Testis (tissue), 3 donors: Measurements from ENCODE around the gene TGOLN2. TPM values are rescaled to one million over a fixed set of nuclear protein-coding genes. Genes with fewer than 3 reads are reported as not detected.
A peak's percentile ranks its signal among the peaks of the same experiment; 100 is the strongest.

Experiments used
- DNase-seq: peaks from one replicate; pipeline ENCODE4 v3.0.0-alpha.2; 2019
- H3K27ac ChIP-seq, 2 donors: fragments of 200-600 bp; sonication (generic); one replicate each; pipeline ENCODE4 v1.5.1; 2019
- H3K27me3 ChIP-seq: fragments of 200-600 bp; sonication (generic); one replicate; pipeline ENCODE4 v1.5.1; 2019
- H3K36me3 ChIP-seq: fragments of 200-600 bp; sonication (generic); one replicate; pipeline ENCODE4 v1.5.1; 2017; ENCODE audit warnings: low read depth; ENCODE audit errors: missing control alignments
- H3K4me1 ChIP-seq: fragments of 200-600 bp; sonication (generic); one replicate; pipeline ENCODE4 v1.5.1; 2019
- H3K4me3 ChIP-seq, 2 donors: fragments of 200-600 bp; sonication (generic); one replicate each; pipeline ENCODE4 v1.5.1; 2017 to 2019
- H3K9me3 ChIP-seq: fragments of 200-600 bp; sonication (generic); one replicate; pipeline ENCODE4 v1.5.1; 2017
- POLR2A ChIP-seq: fragments of 450-650 bp; IDR thresholded peaks from one replicate; pipeline ENCODE4 v1.6.1; 2017; ENCODE audit warnings: antibody characterized with exemption, mild to moderate bottlenecking, moderate library complexity
- WGBS, 2 donors: methylation state at CpG; one replicate each; pipeline ENCODE4 v1.1.5; 2018; 5-methylcytosine and 5-hydroxymethylcytosine counted together
- intact Hi-C: fragments of 100-400 bp; cut with DNase I; formaldehyde crosslinking; loops from one replicate; pipeline ENCODE4 v1.15.1; 2023; ENCODE audit warnings: low total_unique reads
- polyA plus RNA-seq: library from polyadenylated mRNA; stranded (reverse); fragments of 350-450 nt; fragmentation: Illumina TruSeq; extraction: RNeasy Lipid Tissue Mini Kit (QIAGEN cat#74804); gene quantifications from one replicate; pipeline ENCODE4 v1.2.3, GENCODE V29; 2014; ENCODE audit warnings: low read depth, low replicate concordance; ENCODE audit not compliant: insufficient read depth
- total RNA-seq, 2 donors: library from RNA; depleted of rRNA; stranded (reverse); fragments of >200 nt; gene quantifications; one replicate each; pipeline ENCODE4 v1.2.3, GENCODE V29; 2016
- TF ChIP-seq, protein P1 (sequence below), 3 experiments: fragments of 450-650 bp in 2 of 3; fragments of 200-600 bp in 1 of 3; sonication (generic) in 1 of 3; IDR thresholded peaks; one replicate each; pipeline ENCODE4 v1.5.1; 2016 to 2019; ENCODE audit warnings: antibody characterized with exemption in 3 of 3, mild to moderate bottlenecking in 2 of 3, moderate library complexity in 1 of 3

The TGOLN2 gene
- total and polyA plus RNA-seq, 3 donors from 2014 or later: 80.6 to 143 (median 115) TPM

DNA sequence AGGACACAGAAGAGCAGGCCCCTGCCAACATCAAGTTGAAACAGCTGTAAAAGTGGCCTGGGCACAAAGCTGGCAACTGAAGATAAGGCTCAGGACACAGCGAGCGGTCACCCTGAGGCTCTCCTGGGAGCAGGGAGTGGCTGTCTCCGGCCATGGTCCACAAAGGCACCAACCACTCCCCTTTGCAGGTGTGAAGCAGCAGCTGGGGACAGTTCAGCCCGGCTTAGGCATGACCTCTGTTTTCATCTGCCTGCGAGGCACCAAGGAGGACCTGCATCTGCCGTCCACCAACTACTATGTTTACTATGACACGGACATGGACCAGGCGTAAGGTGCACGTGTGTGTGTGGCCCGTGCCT is 12.9 kb downstream of the TGOLN2 start:
- intact Hi-C loops: no loop called here
- H3K36me3 ChIP-seq: no peaks in the 10 kb centered on the region
- 85 to 93% methylated on average over 3 to 10 of the region's 10 CpGs for WGBS, 2 donors

DNA sequence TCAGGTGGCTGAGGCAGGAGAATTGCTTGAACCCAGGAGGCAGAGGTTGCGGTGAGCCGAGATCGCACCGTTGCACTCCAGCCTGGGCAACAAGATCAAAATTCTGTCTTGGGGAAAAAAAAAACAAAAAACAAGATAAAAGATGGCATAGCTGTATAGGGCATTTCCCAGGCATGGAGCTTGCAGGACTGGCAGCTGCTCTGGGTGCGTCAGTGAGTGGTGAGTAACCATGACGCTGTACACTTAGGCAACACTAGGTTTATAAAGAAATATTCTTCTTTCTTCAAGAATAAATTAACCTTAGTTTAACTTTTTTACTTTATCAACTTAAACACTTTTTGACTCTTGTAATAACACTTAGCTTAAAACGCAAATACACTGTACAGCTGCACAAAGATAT is 15.4 kb downstream of the TGOLN2 start:
- Histone ChIP-seq H3K36me3 (no peaks in the 10 kb centered on the region), H3K27me3 (no peaks in the 10 kb centered on the region), H3K9me3 (no peaks in the 10 kb centered on the region), H3K4me3 (no peak overlapping the region), H3K4me1 (peaks cover 21% of the 10 kb centered on the region), H3K27ac (no peak overlapping the region)
- DNase-seq: no peak
- 90% methylated on average over 7 of the region's 7 CpGs for WGBS, 2 donors
- no peak for TF ChIP-seq POLR2A
- TF ChIP-seq, protein P1, sequence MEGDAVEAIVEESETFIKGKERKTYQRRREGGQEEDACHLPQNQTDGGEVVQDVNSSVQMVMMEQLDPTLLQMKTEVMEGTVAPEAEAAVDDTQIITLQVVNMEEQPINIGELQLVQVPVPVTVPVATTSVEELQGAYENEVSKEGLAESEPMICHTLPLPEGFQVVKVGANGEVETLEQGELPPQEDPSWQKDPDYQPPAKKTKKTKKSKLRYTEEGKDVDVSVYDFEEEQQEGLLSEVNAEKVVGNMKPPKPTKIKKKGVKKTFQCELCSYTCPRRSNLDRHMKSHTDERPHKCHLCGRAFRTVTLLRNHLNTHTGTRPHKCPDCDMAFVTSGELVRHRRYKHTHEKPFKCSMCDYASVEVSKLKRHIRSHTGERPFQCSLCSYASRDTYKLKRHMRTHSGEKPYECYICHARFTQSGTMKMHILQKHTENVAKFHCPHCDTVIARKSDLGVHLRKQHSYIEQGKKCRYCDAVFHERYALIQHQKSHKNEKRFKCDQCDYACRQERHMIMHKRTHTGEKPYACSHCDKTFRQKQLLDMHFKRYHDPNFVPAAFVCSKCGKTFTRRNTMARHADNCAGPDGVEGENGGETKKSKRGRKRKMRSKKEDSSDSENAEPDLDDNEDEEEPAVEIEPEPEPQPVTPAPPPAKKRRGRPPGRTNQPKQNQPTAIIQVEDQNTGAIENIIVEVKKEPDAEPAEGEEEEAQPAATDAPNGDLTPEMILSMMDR (IDR thresholded peaks at IDR 0.05): no peak
- intact Hi-C loops: no loop called here

More for the DNA sequence above, 12.9 kb downstream of the TGOLN2 start:
- Histone ChIP-seq H3K27ac (no peak overlapping the region), H3K4me1 (peaks cover 7% of the 10 kb centered on the region), H3K9me3 (no peaks in the 10 kb centered on the region), H3K4me3 (no peak overlapping the region), H3K27me3 (no peaks in the 10 kb centered on the region)
- DNase-seq: no peak
- TF ChIP-seq POLR2A: no peak
- TF ChIP-seq, protein P1 (IDR thresholded peaks at IDR 0.05): no peak

DNA sequence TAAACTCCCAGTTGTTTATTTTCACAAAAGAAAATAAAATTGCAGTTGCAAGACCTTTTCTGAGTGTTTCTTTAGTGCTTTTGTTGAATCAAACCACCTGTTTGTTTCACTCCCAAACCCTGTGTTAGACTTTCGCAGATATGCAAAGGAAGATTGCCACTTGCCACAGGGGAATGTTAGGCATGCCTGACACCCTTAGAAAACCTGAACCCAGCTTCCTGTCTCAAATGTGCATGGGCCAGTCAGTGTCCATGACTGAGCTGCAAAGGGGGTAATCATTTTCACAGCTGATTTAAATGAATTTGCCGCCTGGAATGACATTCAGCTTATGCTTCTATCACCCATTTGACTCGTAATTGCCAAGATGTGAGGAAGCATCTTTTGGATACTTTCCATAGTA is 17.5 kb downstream of the TGOLN2 start:
- Histone ChIP-seq H3K27ac (no peak overlapping the region), H3K27me3 (no peaks in the 10 kb centered on the region), H3K4me1 (peaks cover 21% of the 10 kb centered on the region), H3K4me3 (no peak overlapping the region), H3K9me3 (no peaks in the 10 kb centered on the region), H3K36me3 (no peaks in the 10 kb centered on the region)
- DNase-seq: no peak
- WGBS, 2 donors: 57 to 76% methylated on average over 3 of the region's 3 CpGs
- TF ChIP-seq POLR2A: no peak
- TF ChIP-seq, protein P1 (IDR thresholded peaks at IDR 0.05): no peak
- intact Hi-C loops: no loop called here

DNA sequence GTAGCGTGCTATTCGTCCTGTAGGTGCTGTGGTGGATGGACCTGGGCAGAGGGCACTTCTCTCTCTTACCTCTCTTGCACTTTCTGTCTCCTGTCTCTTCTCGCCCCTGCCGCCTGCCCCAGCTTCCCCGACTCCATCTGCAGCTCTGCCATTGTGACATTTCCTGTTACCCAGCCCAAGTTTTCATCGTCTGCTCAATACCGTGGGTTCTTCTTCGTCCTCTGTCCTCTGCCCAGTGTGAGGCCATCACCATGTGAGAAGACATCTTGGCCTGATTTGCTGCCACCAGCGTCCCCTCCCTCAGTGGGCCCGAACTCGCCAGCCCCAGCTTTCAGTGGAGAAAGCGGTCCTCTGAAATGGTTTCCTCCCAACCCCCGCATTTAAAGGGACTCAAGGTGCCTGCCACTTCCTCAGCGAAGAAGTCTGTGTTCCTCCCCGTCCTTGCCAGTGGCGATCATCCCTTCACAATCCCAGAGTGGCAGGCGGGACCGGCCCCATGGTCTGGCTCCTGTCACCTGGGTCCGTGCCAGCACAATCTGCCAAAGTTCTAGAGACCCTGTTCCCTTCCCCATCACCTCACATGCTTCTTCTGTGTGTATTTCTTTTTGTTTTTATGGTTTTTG is 18.0 kb downstream of the TGOLN2 start:
- H3K4me1 ChIP-seq: peaks cover 21% of the 10 kb centered on the region
- no peaks in the 10 kb centered on the region for H3K27me3 ChIP-seq
- TF ChIP-seq, protein P1 (IDR thresholded peaks at IDR 0.05): no peak
- TF ChIP-seq POLR2A: no peak
- WGBS, 2 donors: 53 to 69% methylated on average over 19 of the region's 19 CpGs
- intact Hi-C loops: no loop called here
- DNase-seq: no peak
- H3K4me3 ChIP-seq: no peak overlapping the region
- no peaks in the 10 kb centered on the region for H3K36me3 ChIP-seq
- no peak overlapping the region for H3K27ac ChIP-seq
- no peaks in the 10 kb centered on the region for H3K9me3 ChIP-seq

DNA sequence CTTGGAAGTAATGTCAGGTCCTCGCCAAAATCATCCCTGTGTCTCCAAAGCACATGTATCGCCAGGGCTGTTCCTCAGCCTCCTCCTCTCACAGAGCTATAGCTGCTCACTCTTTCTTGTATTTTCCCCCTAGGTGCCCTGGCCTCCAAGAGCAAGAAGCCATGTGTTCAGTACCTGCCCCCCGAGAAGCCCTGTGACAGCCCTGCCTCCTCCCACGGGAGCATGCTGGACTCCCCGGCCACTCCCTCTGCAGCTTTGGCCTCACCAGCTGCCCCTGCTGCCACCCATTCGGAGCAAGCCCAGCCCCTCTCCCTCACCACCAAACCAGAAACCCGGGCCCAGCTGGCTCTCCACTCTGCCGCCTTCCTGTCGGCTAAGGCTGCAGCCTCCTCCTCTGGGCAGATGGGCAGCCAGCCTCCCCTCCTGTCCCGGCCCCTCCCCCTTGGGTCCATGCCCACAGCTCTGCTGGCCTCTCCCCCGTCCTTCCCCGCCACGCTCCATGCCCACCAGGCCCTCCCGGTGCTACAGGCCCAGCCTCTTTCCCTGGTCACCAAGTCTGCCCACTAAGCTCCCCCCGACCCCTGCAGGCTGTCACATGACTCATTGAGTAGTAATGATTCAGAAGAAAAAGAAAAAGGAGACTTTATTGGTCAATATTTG is 18.8 kb downstream of the TGOLN2 start:
- Histone ChIP-seq H3K9me3 (no peaks in the 10 kb centered on the region), H3K36me3 (no peaks in the 10 kb centered on the region), H3K27me3 (no peaks in the 10 kb centered on the region), H3K27ac (no peak overlapping the region), H3K4me3 (no peak overlapping the region), H3K4me1 (peaks cover 21% of the 10 kb centered on the region)
- TF ChIP-seq POLR2A: no peak
- TF ChIP-seq, protein P1 (IDR thresholded peaks at IDR 0.05): no peak
- DNase-seq: peak; percentile 75
- intact Hi-C loops: no loop called here
- 49% methylated on average over 15 of the region's 15 CpGs for WGBS, 2 donors
